Mesenteric fat pad (tissue), 1 donor: ENCODE measurements around the gene CSRNP3. TPM values are rescaled to one million over a fixed set of nuclear protein-coding genes. Genes with fewer than 3 reads are reported as not detected.

Source experiments
- total RNA-seq: library from RNA; stranded (reverse); fragmentation: NEBNext Ultra II Directional; extraction: Animal tissue kit (Norgen Biotek cat#: 25700); gene quantifications from one replicate; pipeline ENCODE4 v1.2.1, GENCODE V29; 2021
- donor health status: DM: yes; HTN: yes; CAD: no.

CSRNP3 gene
- total RNA-seq, 1 donor from 2014 or later = 0.51 TPM

Other genes starting within 250 kb of the CSRNP3 start
- gene SCN2A, start 230.3 kb upstream of the CSRNP3 start, total RNA-seq = 0.16 TPM